ENCODE results near the gene ARHGEF4.

DNA sequence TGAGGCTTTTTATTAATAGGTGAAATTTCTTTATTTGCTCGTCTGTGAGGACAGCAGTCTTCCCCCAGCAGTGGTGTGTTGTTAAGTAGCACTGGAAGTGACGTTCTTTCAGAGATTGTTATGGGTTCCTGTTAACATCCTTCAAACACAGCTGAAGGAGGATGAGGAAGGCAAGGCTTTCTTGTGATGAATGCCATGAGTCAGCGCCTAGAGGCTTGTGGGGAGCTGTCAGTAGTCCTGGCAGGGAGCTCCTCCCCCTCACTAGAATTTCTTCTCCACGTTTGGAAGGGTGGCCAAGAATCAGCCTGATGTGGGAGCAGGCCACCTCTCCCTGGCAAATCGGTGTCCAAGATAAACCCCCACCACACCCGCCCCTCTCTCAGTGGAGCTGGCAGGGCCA, 113.2 kb downstream of the ARHGEF4 start:
- TF ChIP-seq, protein P1, sequence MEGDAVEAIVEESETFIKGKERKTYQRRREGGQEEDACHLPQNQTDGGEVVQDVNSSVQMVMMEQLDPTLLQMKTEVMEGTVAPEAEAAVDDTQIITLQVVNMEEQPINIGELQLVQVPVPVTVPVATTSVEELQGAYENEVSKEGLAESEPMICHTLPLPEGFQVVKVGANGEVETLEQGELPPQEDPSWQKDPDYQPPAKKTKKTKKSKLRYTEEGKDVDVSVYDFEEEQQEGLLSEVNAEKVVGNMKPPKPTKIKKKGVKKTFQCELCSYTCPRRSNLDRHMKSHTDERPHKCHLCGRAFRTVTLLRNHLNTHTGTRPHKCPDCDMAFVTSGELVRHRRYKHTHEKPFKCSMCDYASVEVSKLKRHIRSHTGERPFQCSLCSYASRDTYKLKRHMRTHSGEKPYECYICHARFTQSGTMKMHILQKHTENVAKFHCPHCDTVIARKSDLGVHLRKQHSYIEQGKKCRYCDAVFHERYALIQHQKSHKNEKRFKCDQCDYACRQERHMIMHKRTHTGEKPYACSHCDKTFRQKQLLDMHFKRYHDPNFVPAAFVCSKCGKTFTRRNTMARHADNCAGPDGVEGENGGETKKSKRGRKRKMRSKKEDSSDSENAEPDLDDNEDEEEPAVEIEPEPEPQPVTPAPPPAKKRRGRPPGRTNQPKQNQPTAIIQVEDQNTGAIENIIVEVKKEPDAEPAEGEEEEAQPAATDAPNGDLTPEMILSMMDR (IDR thresholded peaks at IDR 0.05 in 2 of 3, conservative IDR thresholded peaks at IDR 0.05 in 1 of 3; ENCODE audit: borderline replicate concordance in 1 of 3, insufficient read depth in 1 of 3, low read depth in 2 of 3, low read length in 2 of 3): no peak
- TF ChIP-seq RAD21 (IDR thresholded peaks at IDR 0.05; ENCODE audit: low read depth) (no peak), POLR2A (IDR thresholded peaks at IDR 0.05; ENCODE audit: borderline replicate concordance, extremely low read depth, insufficient read depth, insufficient read length) (no peak), SIN3A (IDR thresholded peaks at IDR 0.05; ENCODE audit: low read depth) (no peak), ZFX (IDR thresholded peaks at IDR 0.05) (no peak), POLR2AphosphoS5 (IDR thresholded peaks at IDR 0.05; ENCODE audit: low read depth, low read length) (no peak), YY1 (IDR thresholded peaks at IDR 0.05; ENCODE audit: extremely low read depth, insufficient replicate concordance, low read depth, low read length) (no peak), JUND (IDR thresholded peaks at IDR 0.05) (no peak), ZNF274 (IDR thresholded peaks at IDR 0.05; ENCODE audit: low read depth, low read length) (no peak)
- TF ChIP-seq, protein P2, sequence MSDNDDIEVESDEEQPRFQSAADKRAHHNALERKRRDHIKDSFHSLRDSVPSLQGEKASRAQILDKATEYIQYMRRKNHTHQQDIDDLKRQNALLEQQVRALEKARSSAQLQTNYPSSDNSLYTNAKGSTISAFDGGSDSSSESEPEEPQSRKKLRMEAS (IDR thresholded peaks at IDR 0.05): no peak
- TF ChIP-seq, protein P3, sequence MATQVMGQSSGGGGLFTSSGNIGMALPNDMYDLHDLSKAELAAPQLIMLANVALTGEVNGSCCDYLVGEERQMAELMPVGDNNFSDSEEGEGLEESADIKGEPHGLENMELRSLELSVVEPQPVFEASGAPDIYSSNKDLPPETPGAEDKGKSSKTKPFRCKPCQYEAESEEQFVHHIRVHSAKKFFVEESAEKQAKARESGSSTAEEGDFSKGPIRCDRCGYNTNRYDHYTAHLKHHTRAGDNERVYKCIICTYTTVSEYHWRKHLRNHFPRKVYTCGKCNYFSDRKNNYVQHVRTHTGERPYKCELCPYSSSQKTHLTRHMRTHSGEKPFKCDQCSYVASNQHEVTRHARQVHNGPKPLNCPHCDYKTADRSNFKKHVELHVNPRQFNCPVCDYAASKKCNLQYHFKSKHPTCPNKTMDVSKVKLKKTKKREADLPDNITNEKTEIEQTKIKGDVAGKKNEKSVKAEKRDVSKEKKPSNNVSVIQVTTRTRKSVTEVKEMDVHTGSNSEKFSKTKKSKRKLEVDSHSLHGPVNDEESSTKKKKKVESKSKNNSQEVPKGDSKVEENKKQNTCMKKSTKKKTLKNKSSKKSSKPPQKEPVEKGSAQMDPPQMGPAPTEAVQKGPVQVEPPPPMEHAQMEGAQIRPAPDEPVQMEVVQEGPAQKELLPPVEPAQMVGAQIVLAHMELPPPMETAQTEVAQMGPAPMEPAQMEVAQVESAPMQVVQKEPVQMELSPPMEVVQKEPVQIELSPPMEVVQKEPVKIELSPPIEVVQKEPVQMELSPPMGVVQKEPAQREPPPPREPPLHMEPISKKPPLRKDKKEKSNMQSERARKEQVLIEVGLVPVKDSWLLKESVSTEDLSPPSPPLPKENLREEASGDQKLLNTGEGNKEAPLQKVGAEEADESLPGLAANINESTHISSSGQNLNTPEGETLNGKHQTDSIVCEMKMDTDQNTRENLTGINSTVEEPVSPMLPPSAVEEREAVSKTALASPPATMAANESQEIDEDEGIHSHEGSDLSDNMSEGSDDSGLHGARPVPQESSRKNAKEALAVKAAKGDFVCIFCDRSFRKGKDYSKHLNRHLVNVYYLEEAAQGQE (IDR thresholded peaks at IDR 0.05; ENCODE audit: low read depth): no peak

Data from HCT116 (cell line).